Right lobe of liver (tissue), 6 donors: ENCODE data around the gene METTL24. TPM values are rescaled to one million over a fixed set of nuclear protein-coding genes. Genes with fewer than 3 reads are reported as not detected.

Experiments
- ATAC-seq, 4 donors: fragments of 200-7000 bp; cut with Tn5 transposase; one replicate each; pipeline ENCODE4 v1.9.1; 2020; ENCODE audit warnings: mild to moderate bottlenecking in 4 of 4, moderate library complexity in 4 of 4
- DNase-seq, 3 donors: peaks; one replicate each; pipeline ENCODE4 v3.0.0-alpha.2; 2020
- H3K27ac ChIP-seq, 3 donors: fragments of 200-600 bp; one replicate each; pipeline ENCODE4 v1.8.0; 2022
- H3K27me3 ChIP-seq, 2 donors: fragments of 200-600 bp; one replicate each; pipeline ENCODE4 v1.8.0; 2022
- H3K36me3 ChIP-seq, 4 donors: fragments of 200-600 bp; sonication (generic) in 1 of 4; one replicate each; pipeline versions ENCODE4 v1.5.1 to v1.8.0; 2017 to 2022; ENCODE audit warnings: control low read depth in 1 of 4
- H3K4me1 ChIP-seq, 4 donors: fragments of 200-600 bp; sonication (generic) in 1 of 4; one replicate each; pipeline versions ENCODE4 v1.5.1 to v1.8.0; 2017 to 2022; ENCODE audit warnings: control low read depth in 1 of 4
- H3K4me3 ChIP-seq, 3 donors: fragments of 200-600 bp; one replicate each; pipeline ENCODE4 v1.8.0; 2022
- H3K9me3 ChIP-seq, 4 donors: fragments of 200-600 bp; sonication (generic) in 1 of 4; one replicate each; pipeline versions ENCODE4 v1.5.1 to v1.8.0; 2017 to 2022; ENCODE audit warnings: control low read depth in 1 of 4
- POLR2A ChIP-seq: fragments of 450-650 bp; IDR thresholded peaks from one replicate; pipeline ENCODE4 v1.6.1; 2017; ENCODE audit warnings: antibody characterized with exemption, mild to moderate bottlenecking
- WGBS: methylation state at CpG from one replicate; pipeline ENCODE4 v1.1.6; 2018; ENCODE audit warnings: low coverage, low lambda C conversion rate; ENCODE audit not compliant: insufficient coverage; ENCODE audit errors: missing lambda C conversion rate; 5-methylcytosine and 5-hydroxymethylcytosine counted together
- intact Hi-C, 2 donors: fragments of 100-400 bp; cut with DNase I; formaldehyde crosslinking; loops; one replicate each; pipeline versions ENCODE4 v1.11.2 to v1.14.1; 2022
- total RNA-seq, 6 experiments: library from RNA; depleted of rRNA in 2 of 6; stranded (reverse); fragments of >200 nt in 2 of 6; fragmentation: NEBNext Ultra II Directional in 3 of 6; extraction: Animal tissue kit (Norgen Biotek cat#: 25700) in 3 of 6; gene quantifications; one replicate each; pipeline versions ENCODE4 v1.1.0 to v1.2.4, GENCODE V29; 2016 to 2023
- TF ChIP-seq, protein P1 (sequence below), 4 donors: fragments of 200-600 bp in 3 of 4; fragments of 450-650 bp in 1 of 4; IDR thresholded peaks; one replicate each; pipeline versions ENCODE4 v1.5.1 to v1.8.0; 2016 to 2022; ENCODE audit warnings: antibody characterized with exemption in 4 of 4, mild to moderate bottlenecking in 2 of 4
- donor health status: DM: no; HTN: yes; CAD: no.
- donor health status: DM: no; HTN: no; CAD: no.
- donor health status: DM: no; HTN: no; CAD: no.
- donor health status: DM: no; HTN: yes; CAD: no.
- donor health status: DM: no; HTN: yes; CAD: no.

Gene METTL24
- total RNA-seq, 6 experiments from 2014 or later, result 0.37 to 1.0 (median 0.57) TPM

DNA sequence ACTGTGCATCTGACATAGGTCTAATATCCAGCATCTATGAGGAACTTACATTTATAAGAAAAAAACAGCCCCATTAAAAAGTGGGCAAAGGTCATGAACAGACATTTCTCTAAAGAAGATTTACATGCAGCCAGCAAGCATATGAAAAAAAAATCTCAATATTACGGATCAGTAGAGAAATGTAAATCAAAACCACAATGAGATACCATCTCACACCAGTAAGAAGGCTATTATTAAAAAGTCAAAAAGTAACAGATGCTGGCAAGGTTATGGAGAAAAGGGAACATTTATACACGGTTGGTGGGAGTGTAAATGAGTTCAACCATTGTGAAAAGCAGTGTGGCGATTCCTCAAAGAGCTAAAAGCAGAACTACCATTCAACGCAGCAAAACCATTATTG is 13.1 kb downstream of the METTL24 start:
- ATAC-seq (no peak), DNase-seq (no peak)
- Histone ChIP-seq H3K36me3 (no peaks in the 10 kb centered on the region), H3K4me1 (no peaks in the 10 kb centered on the region), H3K27ac (no peak overlapping the region), H3K4me3 (no peak overlapping the region), H3K27me3 (no peaks in the 10 kb centered on the region), H3K9me3 (no peaks in the 10 kb centered on the region)
- TF ChIP-seq POLR2A, result no peak
- TF ChIP-seq, protein P1, sequence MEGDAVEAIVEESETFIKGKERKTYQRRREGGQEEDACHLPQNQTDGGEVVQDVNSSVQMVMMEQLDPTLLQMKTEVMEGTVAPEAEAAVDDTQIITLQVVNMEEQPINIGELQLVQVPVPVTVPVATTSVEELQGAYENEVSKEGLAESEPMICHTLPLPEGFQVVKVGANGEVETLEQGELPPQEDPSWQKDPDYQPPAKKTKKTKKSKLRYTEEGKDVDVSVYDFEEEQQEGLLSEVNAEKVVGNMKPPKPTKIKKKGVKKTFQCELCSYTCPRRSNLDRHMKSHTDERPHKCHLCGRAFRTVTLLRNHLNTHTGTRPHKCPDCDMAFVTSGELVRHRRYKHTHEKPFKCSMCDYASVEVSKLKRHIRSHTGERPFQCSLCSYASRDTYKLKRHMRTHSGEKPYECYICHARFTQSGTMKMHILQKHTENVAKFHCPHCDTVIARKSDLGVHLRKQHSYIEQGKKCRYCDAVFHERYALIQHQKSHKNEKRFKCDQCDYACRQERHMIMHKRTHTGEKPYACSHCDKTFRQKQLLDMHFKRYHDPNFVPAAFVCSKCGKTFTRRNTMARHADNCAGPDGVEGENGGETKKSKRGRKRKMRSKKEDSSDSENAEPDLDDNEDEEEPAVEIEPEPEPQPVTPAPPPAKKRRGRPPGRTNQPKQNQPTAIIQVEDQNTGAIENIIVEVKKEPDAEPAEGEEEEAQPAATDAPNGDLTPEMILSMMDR (IDR thresholded peaks at IDR 0.05), result no peak
- 70% methylated on average over 4 of the region's 4 CpGs for WGBS
- intact Hi-C loops, result no loop called here

DNA sequence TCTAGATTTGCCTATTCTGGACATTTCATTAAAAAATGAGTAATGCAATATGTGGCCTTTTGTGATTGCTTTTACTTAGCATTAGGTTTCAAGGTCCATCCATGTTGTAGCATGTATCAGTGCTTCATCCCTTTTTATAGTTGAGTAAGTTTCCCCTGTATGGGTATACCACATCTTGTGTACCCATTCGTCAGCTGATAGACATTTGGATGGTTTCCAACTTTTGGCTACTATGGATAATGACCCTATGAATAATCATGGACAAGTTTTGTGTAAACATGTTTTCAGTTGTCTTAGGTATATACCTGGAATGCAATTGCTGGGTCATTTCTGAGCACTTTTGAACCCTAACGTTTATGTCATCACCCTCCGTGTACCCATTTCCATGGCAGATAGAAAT is 15.4 kb downstream of the METTL24 start:
- H3K36me3 ChIP-seq, result no peaks in the 10 kb centered on the region
- H3K9me3 ChIP-seq, result no peaks in the 10 kb centered on the region
- TF ChIP-seq, protein P1 (IDR thresholded peaks at IDR 0.05), result no peak
- TF ChIP-seq POLR2A, result no peak
- DNase-seq (no peak), ATAC-seq (no peak)
- 83% methylated on average over 3 of the region's 3 CpGs for WGBS
- intact Hi-C loops, result no loop called here
- H3K27ac ChIP-seq, result no peak overlapping the region
- H3K4me3 ChIP-seq, result no peak overlapping the region
- H3K27me3 ChIP-seq, result no peaks in the 10 kb centered on the region
- no peaks in the 10 kb centered on the region for H3K4me1 ChIP-seq

GRCh38 chr6:110341663-110342596 is 16.2 kb downstream of the METTL24 start:
- Histone ChIP-seq H3K4me3 (no peak overlapping the region), H3K27ac (no peak overlapping the region), H3K4me1 (no peaks in the 10 kb centered on the region), H3K9me3 (no peaks in the 10 kb centered on the region), H3K27me3 (no peaks in the 10 kb centered on the region), H3K36me3 (no peaks in the 10 kb centered on the region)
- no peak for TF ChIP-seq POLR2A
- TF ChIP-seq, protein P1 (IDR thresholded peaks at IDR 0.05), result peak in 3 of 4 donors; percentile 18 to 39 (median 28)
- 72% methylated on average over 6 of the region's 10 CpGs for WGBS
- no peak for DNase-seq
- intact Hi-C loops, result no loop called here
- peak; percentile 45 to 70 (median 46) for ATAC-seq

DNA sequence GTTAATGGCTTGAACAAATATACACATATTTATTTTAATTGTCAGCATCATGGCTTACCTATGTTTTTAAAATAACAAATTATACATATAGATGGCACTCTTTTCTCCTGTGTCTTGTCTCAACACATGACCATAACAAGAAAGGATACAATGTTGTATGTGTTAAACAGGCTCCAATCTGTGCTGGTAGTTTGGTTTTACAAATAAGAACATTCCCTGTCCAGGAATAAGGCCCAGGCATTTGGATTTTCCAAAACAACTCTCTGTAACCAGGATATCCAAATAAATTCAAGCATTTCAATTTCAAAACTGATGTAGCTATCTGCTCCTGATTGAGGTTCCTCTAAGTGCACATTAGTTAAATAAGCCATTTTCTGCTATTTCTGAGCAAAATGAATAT is 17.1 kb downstream of the METTL24 start:
- H3K4me1 ChIP-seq, result no peaks in the 10 kb centered on the region
- intact Hi-C loops, result no loop called here
- H3K9me3 ChIP-seq, result no peaks in the 10 kb centered on the region
- TF ChIP-seq, protein P1 (IDR thresholded peaks at IDR 0.05), result no peak
- no peak for TF ChIP-seq POLR2A
- DNase-seq (no peak), ATAC-seq (no peak)
- no peak overlapping the region for H3K4me3 ChIP-seq
- H3K27ac ChIP-seq, result no peak overlapping the region
- no peaks in the 10 kb centered on the region for H3K27me3 ChIP-seq
- no peaks in the 10 kb centered on the region for H3K36me3 ChIP-seq
